ENCODE results near the gene PFKFB3. TPM values are rescaled to one million over a fixed set of nuclear protein-coding genes. Genes with fewer than 3 reads are reported as not detected.

PFKFB3 gene
- total and polyA plus RNA-seq, 9 of the 15 experiments (the other 6 are each of a cell fraction or from before 2014, with no cell fraction given) = 0.46 to 21.6 (median 7.8) TPM

GRCh38 chr10:6272126-6272525, 69.4 kb downstream of the PFKFB3 start:
- TF ChIP-seq ETV5 (CRISPR knock-in tag; IDR thresholded peaks at IDR 0.05; ENCODE audit: low read depth) = no peak
- peak; percentile 14 for TF ChIP-seq MEIS2 (IDR thresholded peaks at IDR 0.05; ENCODE audit: partially characterized antibody)
- no peak for TF ChIP-seq FOSL1 (tag; conservative IDR thresholded peaks at IDR 0.05)
- BruUV-seq (replicated peaks) = no TSS peak
- Histone ChIP-seq H3K9ac (ENCODE audit: insufficient read depth in 1 of 2, low read depth in 2 of 2, low read length in 2 of 2) (no peak overlapping the region), H2AFZ (ENCODE audit: low read depth, low read length) (no peak overlapping the region), H3K4me3 (no peak overlapping the region), H3K9me3 (replicated peaks; ENCODE audit: control insufficient read depth, insufficient read depth, low read depth, low read length) (no peaks in the 10 kb centered on the region), H3K4me1 (replicated peaks in 1 of 2; ENCODE audit: control insufficient read depth in 2 of 2, insufficient read depth in 2 of 2, low read length in 2 of 2) (peaks cover 0 to 5% of the 10 kb centered on the region in 2 experiments; a peak in 2 of 5 replicates), H3K27me3 (ENCODE audit: control insufficient read depth in 2 of 2, insufficient read depth in 2 of 2, low read length in 2 of 2) (peaks cover 3 to 6% of the 10 kb centered on the region in 2 experiments; a peak in 1 of 5 replicates), H3K36me3 (ENCODE audit: control insufficient read depth, insufficient read depth, low read length) (no peaks in the 10 kb centered on the region), H4K20me1 (replicated peaks; ENCODE audit: control insufficient read depth, insufficient read depth, low read length) (no peaks in the 10 kb centered on the region), H3K4me2 (ENCODE audit: insufficient read depth, low read length) (no peak overlapping the region), H3K27ac (ENCODE audit: extremely low read depth, low read depth, low read length) (no peak overlapping the region), H3K79me2 (ENCODE audit: control insufficient read depth, insufficient read depth, low read length) (no peaks in the 10 kb centered on the region), H3K9me1 (ENCODE audit: control insufficient read depth, insufficient read depth, low read length) (no peaks in the 10 kb centered on the region)
- DNase-seq (ENCODE audit: extremely low read depth in 1 of 4, low spot score in 3 of 4) (no peak), ATAC-seq (no peak), FAIRE-seq (no peak)
- in situ Hi-C loops (cut with MboI) = no loop called here
- POLR2A ChIA-PET = no interaction called here
- CTCF ChIA-PET (ENCODE audit: low intra/inter-chr PET ratio) = no interaction called here
- intact Hi-C loops (cut with micrococcal nuclease) = no loop called here
- 40% methylated on average over 10 of the region's 10 CpGs for WGBS (ENCODE audit: insufficient coverage, low coverage, missing lambda C conversion rate)

- no peaks in the 10 kb centered on the region for H4K20me1 ChIP-seq (replicated peaks; ENCODE audit: control insufficient read depth, insufficient read depth, low read length)
- H3K9me1 ChIP-seq (ENCODE audit: control insufficient read depth, insufficient read depth, low read length) = no peaks in the 10 kb centered on the region
- FAIRE-seq (no peak), DNase-seq (ENCODE audit: extremely low read depth in 1 of 4, low spot score in 3 of 4) (no peak), ATAC-seq (no peak)
- no peaks in the 10 kb centered on the region for H3K79me2 ChIP-seq (ENCODE audit: control insufficient read depth, insufficient read depth, low read length)
- BruUV-seq (replicated peaks) = no TSS peak
- H3K27me3 ChIP-seq (ENCODE audit: control insufficient read depth in 2 of 2, insufficient read depth in 2 of 2, low read length in 2 of 2) = peaks cover 0 to 6% of the 10 kb centered on the region in 2 experiments; a peak in 1 of 5 replicates
- no peaks in the 10 kb centered on the region for H3K36me3 ChIP-seq (ENCODE audit: control insufficient read depth, insufficient read depth, low read length)
- H3K4me1 ChIP-seq (replicated peaks in 1 of 2; ENCODE audit: control insufficient read depth in 2 of 2, insufficient read depth in 2 of 2, low read length in 2 of 2) = peaks cover 0 to 5% of the 10 kb centered on the region in 2 experiments; a peak in 2 of 5 replicates
- ChIA-PET CTCF (ENCODE audit: low intra/inter-chr PET ratio) (interaction anchor here (0.6 kb wide), 1 partner anchor 347 kb away, joined by 3 read pairs; no protein-coding TSS in a partner anchor), POLR2A (no interaction called here)
- no peak overlapping the region for H3K4me3 ChIP-seq
- H2AFZ ChIP-seq (ENCODE audit: low read depth, low read length) = no peak overlapping the region
- H3K27ac ChIP-seq (ENCODE audit: extremely low read depth, low read depth, low read length) = no peak overlapping the region
- WGBS (ENCODE audit: insufficient coverage, low coverage, missing lambda C conversion rate) = 39% methylated on average over 6 of the region's 11 CpGs
- intact Hi-C loops (cut with micrococcal nuclease) (no loop called here), in situ Hi-C loops (cut with MboI) (no loop called here)
- no peaks in the 10 kb centered on the region for H3K9me3 ChIP-seq (replicated peaks; ENCODE audit: control insufficient read depth, insufficient read depth, low read depth, low read length)
- no peak overlapping the region for H3K9ac ChIP-seq (ENCODE audit: insufficient read depth in 1 of 2, low read depth in 2 of 2, low read length in 2 of 2)
- no peak overlapping the region for H3K4me2 ChIP-seq (ENCODE audit: insufficient read depth, low read length)
- TF ChIP-seq, protein P1, sequence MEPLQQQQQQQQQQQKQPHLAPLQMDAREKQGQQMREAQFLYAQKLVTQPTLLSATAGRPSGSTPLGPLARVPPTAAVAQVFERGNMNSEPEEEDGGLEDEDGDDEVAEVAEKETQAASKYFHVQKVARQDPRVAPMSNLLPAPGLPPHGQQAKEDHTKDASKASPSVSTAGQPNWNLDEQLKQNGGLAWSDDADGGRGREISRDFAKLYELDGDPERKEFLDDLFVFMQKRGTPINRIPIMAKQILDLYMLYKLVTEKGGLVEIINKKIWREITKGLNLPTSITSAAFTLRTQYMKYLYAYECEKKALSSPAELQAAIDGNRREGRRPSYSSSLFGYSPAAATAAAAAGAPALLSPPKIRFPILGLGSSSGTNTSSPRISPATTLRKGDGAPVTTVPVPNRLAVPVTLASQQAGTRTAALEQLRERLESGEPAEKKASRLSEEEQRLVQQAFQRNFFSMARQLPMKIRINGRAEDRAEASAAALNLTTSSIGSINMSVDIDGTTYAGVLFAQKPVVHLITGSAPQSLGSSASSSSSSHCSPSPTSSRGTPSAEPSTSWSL (CRISPR knock-in tag; IDR thresholded peaks at IDR 0.05; ENCODE audit: borderline replicate concordance) = no peak
- TF ChIP-seq NCOA6 (IDR thresholded peaks at IDR 0.05) (no peak), ZNF699 (CRISPR knock-in tag; IDR thresholded peaks at IDR 0.05; ENCODE audit: insufficient replicate concordance) (no peak), NR4A1 (CRISPR knock-in tag; IDR thresholded peaks at IDR 0.05) (no peak), NR4A1 (tag; IDR thresholded peaks at IDR 0.05) (no peak), ILF3 (IDR thresholded peaks at IDR 0.05; ENCODE audit: borderline replicate concordance) (no peak), XRCC4 (IDR thresholded peaks at IDR 0.05; ENCODE audit: extremely low read depth, insufficient read depth, insufficient read length) (no peak), ATF3 (IDR thresholded peaks at IDR 0.05) (no peak), ATF3 (CRISPR knock-in tag; conservative IDR thresholded peaks at IDR 0.05) (no peak), ZNF408 (CRISPR knock-in tag; IDR thresholded peaks at IDR 0.05; ENCODE audit: low read depth) (no peak)
- TF ChIP-seq, protein P2, sequence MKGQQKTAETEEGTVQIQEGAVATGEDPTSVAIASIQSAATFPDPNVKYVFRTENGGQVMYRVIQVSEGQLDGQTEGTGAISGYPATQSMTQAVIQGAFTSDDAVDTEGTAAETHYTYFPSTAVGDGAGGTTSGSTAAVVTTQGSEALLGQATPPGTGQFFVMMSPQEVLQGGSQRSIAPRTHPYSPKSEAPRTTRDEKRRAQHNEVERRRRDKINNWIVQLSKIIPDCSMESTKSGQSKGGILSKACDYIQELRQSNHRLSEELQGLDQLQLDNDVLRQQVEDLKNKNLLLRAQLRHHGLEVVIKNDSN (CRISPR knock-in tag; IDR thresholded peaks at IDR 0.05) = no peak
Observed at GRCh38 chr10:6273351-6273750, 70.6 kb downstream of the PFKFB3 start.
